Mesenchymal stem cell (in vitro differentiated cells and primary cell): ENCODE measurements around the gene XPO6.
A peak's percentile ranks its signal among the peaks of the same experiment; 100 is the strongest.

Experiments used
- DNase-seq: peaks from one replicate; pipeline ENCODE4 v3.0.0-alpha.2; 2013
- H2AFZ ChIP-seq: one replicate; pipeline ENCODE4 v1.6.1; 2013; ENCODE audit warnings: low read depth, mild to moderate bottlenecking, control low read depth, inconsistent platforms, low read length, moderate library complexity
- H2AK5ac ChIP-seq: 2 replicates; pipeline ENCODE4 v1.6.1; 2013; ENCODE audit warnings: low read length, moderate library complexity, mild to moderate bottlenecking, inconsistent platforms; ENCODE audit not compliant: severe bottlenecking
- H2BK120ac ChIP-seq: one replicate; pipeline ENCODE4 v1.6.1; 2013; ENCODE audit warnings: low read depth, mild to moderate bottlenecking, inconsistent platforms, low read length, moderate library complexity
- H2BK12ac ChIP-seq, 2 experiments: one replicate each; pipeline ENCODE4 v1.6.1; 2013; ENCODE audit warnings: inconsistent platforms in 2 of 2, low read length in 2 of 2, mild to moderate bottlenecking in 2 of 2, moderate library complexity in 2 of 2, control low read depth in 1 of 2
- H2BK15ac ChIP-seq: one replicate; pipeline ENCODE4 v1.6.1; 2013; ENCODE audit warnings: mild to moderate bottlenecking, low read depth, inconsistent platforms; ENCODE audit not compliant: poor library complexity, severe bottlenecking
- H2BK5ac ChIP-seq: 2 replicates; pipeline ENCODE4 v1.6.1; 2013; ENCODE audit warnings: low read depth, mild to moderate bottlenecking, low read length, control low read depth, inconsistent platforms; ENCODE audit not compliant: poor library complexity, severe bottlenecking
- H3K14ac ChIP-seq, 2 experiments: one replicate each; pipeline ENCODE4 v1.6.1; 2013; ENCODE audit warnings: inconsistent platforms in 2 of 2, low read length in 2 of 2, control low read depth in 1 of 2, mild to moderate bottlenecking in 1 of 2, moderate library complexity in 1 of 2
- H3K18ac ChIP-seq, 2 experiments: one replicate each; pipeline ENCODE4 v1.6.1; 2013; ENCODE audit warnings: inconsistent platforms in 2 of 2, low read length in 2 of 2, control low read depth in 1 of 2, low read depth in 1 of 2, mild to moderate bottlenecking in 1 of 2
- H3K23ac ChIP-seq, 2 experiments: one replicate each; pipeline ENCODE4 v1.6.1; 2013; ENCODE audit warnings: inconsistent platforms in 2 of 2, low read length in 2 of 2, mild to moderate bottlenecking in 2 of 2, moderate library complexity in 2 of 2, control low read depth in 1 of 2
- H3K27ac ChIP-seq: 2 replicates; pipeline ENCODE4 v1.5.1; 2013; ENCODE audit warnings: mild to moderate bottlenecking, moderate library complexity, low read length, control low read depth, inconsistent platforms; ENCODE audit not compliant: poor library complexity, severe bottlenecking
- H3K27me3 ChIP-seq, 2 experiments: 2 replicates each; pipeline versions ENCODE4 v1.6.1 to v1.7.0; 2013; ENCODE audit warnings: low read length in 2 of 2, mild to moderate bottlenecking in 2 of 2, moderate library complexity in 2 of 2, control low read depth in 1 of 2, inconsistent platforms in 1 of 2; ENCODE audit not compliant: control insufficient read depth in 1 of 2, insufficient read depth in 1 of 2
- H3K36me3 ChIP-seq, 2 experiments: 2 replicates each; pipeline versions ENCODE4 v1.6.1 to v1.7.0; 2013; ENCODE audit warnings: low read length in 2 of 2, control low read depth in 1 of 2, inconsistent platforms in 1 of 2, low read depth in 1 of 2, mild to moderate bottlenecking in 1 of 2; ENCODE audit not compliant: insufficient read depth in 2 of 2, control insufficient read depth in 1 of 2
- H3K4ac ChIP-seq, 2 experiments: one replicate each; pipeline ENCODE4 v1.6.1; 2013; ENCODE audit warnings: inconsistent platforms in 2 of 2, low read length in 2 of 2, mild to moderate bottlenecking in 2 of 2, moderate library complexity in 2 of 2, control low read depth in 1 of 2, low read depth in 1 of 2
- H3K4me1 ChIP-seq: 2 replicates; pipeline ENCODE4 v1.6.1; 2013; ENCODE audit warnings: low read depth, low read length, control low read depth; ENCODE audit not compliant: control insufficient read depth, insufficient read depth
- H3K4me2 ChIP-seq: 2 replicates; pipeline ENCODE4 v1.6.1; 2013; ENCODE audit warnings: low read length, mild to moderate bottlenecking, inconsistent platforms; ENCODE audit not compliant: poor library complexity, severe bottlenecking
- H3K4me3 ChIP-seq, 2 experiments: 2 replicates each; pipeline versions ENCODE4 v1.5.1 to v1.7.0; 2013; ENCODE audit warnings: low read length in 2 of 2, mild to moderate bottlenecking in 2 of 2, control low read depth in 1 of 2, low read depth in 1 of 2; ENCODE audit not compliant: insufficient read depth in 1 of 2
- H3K79me1 ChIP-seq: replicated peaks from 2 replicates; pipeline ENCODE4 v1.6.1; 2013; ENCODE audit warnings: mild to moderate bottlenecking, control low read depth, low read length, inconsistent platforms; ENCODE audit not compliant: poor library complexity, severe bottlenecking
- H3K9ac ChIP-seq: 2 replicates; pipeline ENCODE4 v1.7.0; 2013; ENCODE audit warnings: mild to moderate bottlenecking, low read length, moderate library complexity
- H3K9me3 ChIP-seq: 2 replicates; pipeline ENCODE4 v1.7.0; 2013; ENCODE audit warnings: mild to moderate bottlenecking, low read length; ENCODE audit not compliant: control insufficient read depth
- H4K8ac ChIP-seq: one replicate; pipeline ENCODE4 v1.6.1; 2013; ENCODE audit warnings: inconsistent platforms, mild to moderate bottlenecking, low read length, moderate library complexity
- H4K91ac ChIP-seq: one replicate; pipeline ENCODE4 v1.6.1; 2013; ENCODE audit warnings: mild to moderate bottlenecking, low read length, inconsistent platforms
- WGBS: methylation state at CpG from one replicate; pipeline ENCODE4 v1.1.7; 2013; ENCODE audit warnings: mixed read lengths; 5-methylcytosine and 5-hydroxymethylcytosine counted together

The XPO6 gene

DNA sequence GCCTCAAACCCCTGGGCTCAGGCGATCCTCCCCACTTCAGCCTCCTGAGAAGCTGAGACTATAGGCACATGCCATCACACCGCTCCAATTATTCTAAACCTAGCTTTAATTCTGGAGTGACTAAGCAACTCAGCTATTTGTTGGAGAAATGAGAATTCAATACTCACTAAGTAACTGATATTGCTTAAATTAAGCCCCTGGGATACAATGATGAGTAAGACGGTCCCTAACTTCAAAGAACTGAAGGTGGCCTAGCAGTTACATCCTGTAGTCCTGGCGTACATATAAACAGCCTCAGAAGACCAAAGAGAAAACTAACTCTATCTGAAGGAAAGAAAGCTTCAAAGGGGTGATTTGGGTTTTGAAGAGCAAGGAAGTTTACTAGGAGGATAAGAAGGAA lies 25.0 kb downstream of the XPO6 start:
- H3K27ac ChIP-seq: no peak overlapping the region
- H3K23ac ChIP-seq: no peak overlapping the region
- no peaks in the 10 kb centered on the region for H3K9me3 ChIP-seq
- DNase-seq: peak; percentile 33
- no peak overlapping the region for H4K8ac ChIP-seq
- H2BK5ac ChIP-seq: no peak overlapping the region
- H2BK12ac ChIP-seq: no peak overlapping the region
- no peak overlapping the region for H3K4me3 ChIP-seq
- H3K14ac ChIP-seq: no peak overlapping the region
- H2AFZ ChIP-seq: no peak overlapping the region
- H2AK5ac ChIP-seq: peak overlapping the region; percentile 39
- no peaks in the 10 kb centered on the region for H3K27me3 ChIP-seq
- WGBS: 100% methylated on average over 2 of the region's 4 CpGs
- H3K18ac ChIP-seq: no peak overlapping the region
- no peak overlapping the region for H3K9ac ChIP-seq
- no peak overlapping the region for H2BK15ac ChIP-seq
- no peak overlapping the region for H4K91ac ChIP-seq
- H3K79me1 ChIP-seq: peaks cover 10% of the 10 kb centered on the region
- peaks cover 7 to 11% of the 10 kb centered on the region in 2 experiments for H3K36me3 ChIP-seq
- H3K4me1 ChIP-seq: peaks cover 8% of the 10 kb centered on the region
- H2BK120ac ChIP-seq: no peak overlapping the region
- H3K4ac ChIP-seq: no peak overlapping the region
- no peak overlapping the region for H3K4me2 ChIP-seq

DNA sequence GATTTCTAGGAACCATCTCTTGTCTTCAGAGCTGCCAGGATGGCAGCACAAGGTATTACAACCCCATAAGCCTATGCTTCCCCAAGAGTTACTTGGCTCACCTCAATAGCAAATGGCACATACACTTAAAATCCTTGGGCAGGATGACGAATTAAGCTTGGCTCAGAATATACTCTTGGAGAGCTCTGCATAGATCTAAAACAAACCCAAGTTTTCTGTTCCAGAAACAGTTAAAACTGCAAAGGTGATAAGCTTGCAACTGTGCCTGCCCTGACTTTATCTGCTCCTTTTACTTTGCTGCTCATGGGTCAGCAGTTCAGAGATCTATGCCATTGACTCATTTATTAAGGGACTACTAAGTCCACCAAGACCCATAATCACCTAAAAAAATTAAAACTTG lies 26.1 kb downstream of the XPO6 start:
- Histone ChIP-seq H2BK15ac (no peak overlapping the region), H3K36me3 (peaks cover 4 to 11% of the 10 kb centered on the region in 2 experiments), H3K23ac (no peak overlapping the region), H3K79me1 (peaks cover 10% of the 10 kb centered on the region), H3K4me2 (no peak overlapping the region), H2AFZ (no peak overlapping the region), H3K9me3 (no peaks in the 10 kb centered on the region), H3K14ac (no peak overlapping the region), H3K27me3 (no peaks in the 10 kb centered on the region), H3K18ac (no peak overlapping the region), H3K4ac (no peak overlapping the region), H3K27ac (no peak overlapping the region), H4K8ac (no peak overlapping the region), H2BK5ac (no peak overlapping the region), H3K4me1 (peaks cover 8% of the 10 kb centered on the region), H4K91ac (no peak overlapping the region), H2BK120ac (no peak overlapping the region), H2AK5ac (peak overlapping the region; percentile 13), H3K4me3 (no peak overlapping the region), H2BK12ac (no peak overlapping the region), H3K9ac (no peak overlapping the region)
- WGBS: 98% methylated on average over 1 of the region's 1 CpG
- no peak for DNase-seq

- H3K36me3 ChIP-seq: peaks cover 4 to 11% of the 10 kb centered on the region in 2 experiments
- no peaks in the 10 kb centered on the region for H3K27me3 ChIP-seq
- H2BK15ac ChIP-seq: no peak overlapping the region
- no peak overlapping the region for H3K14ac ChIP-seq
- no peak overlapping the region for H4K91ac ChIP-seq
- no peak overlapping the region for H3K4me3 ChIP-seq
- no peak for DNase-seq
- no peak overlapping the region for H3K9ac ChIP-seq
- H2BK120ac ChIP-seq: no peak overlapping the region
- no peaks in the 10 kb centered on the region for H3K9me3 ChIP-seq
- no peak overlapping the region for H2AFZ ChIP-seq
- H2AK5ac ChIP-seq: no peak overlapping the region
- H3K4me1 ChIP-seq: peaks cover 10% of the 10 kb centered on the region
- WGBS: 90% methylated on average over 2 of the region's 2 CpGs
- no peak overlapping the region for H3K4me2 ChIP-seq
- no peak overlapping the region for H4K8ac ChIP-seq
- no peak overlapping the region for H3K27ac ChIP-seq
- no peak overlapping the region for H2BK12ac ChIP-seq
- no peak overlapping the region for H3K23ac ChIP-seq
- no peak overlapping the region for H3K4ac ChIP-seq
- H2BK5ac ChIP-seq: no peak overlapping the region
- no peak overlapping the region for H3K18ac ChIP-seq
- H3K79me1 ChIP-seq: peaks cover 9% of the 10 kb centered on the region
Measured at GRCh38 chr16:28184625-28185024, 27.1 kb downstream of the XPO6 start.

GRCh38 chr16:28183930-28184329 lies 27.8 kb downstream of the XPO6 start:
- no peaks in the 10 kb centered on the region for H3K27me3 ChIP-seq
- no peak overlapping the region for H3K23ac ChIP-seq
- no peak overlapping the region for H4K91ac ChIP-seq
- 88% methylated on average over 2 of the region's 4 CpGs for WGBS
- peak overlapping the region in 1 of 2 experiments; percentile 18 for H2BK12ac ChIP-seq
- H3K36me3 ChIP-seq: peaks cover 4 to 8% of the 10 kb centered on the region in 2 experiments
- H2AFZ ChIP-seq: no peak overlapping the region
- H3K4me1 ChIP-seq: peaks cover 8% of the 10 kb centered on the region
- H3K4me3 ChIP-seq: no peak overlapping the region
- no peak overlapping the region for H2BK120ac ChIP-seq
- no peaks in the 10 kb centered on the region for H3K9me3 ChIP-seq
- no peak for DNase-seq
- H4K8ac ChIP-seq: no peak overlapping the region
- no peak overlapping the region for H3K4me2 ChIP-seq
- peaks cover 8% of the 10 kb centered on the region for H3K79me1 ChIP-seq
- no peak overlapping the region for H2AK5ac ChIP-seq
- H2BK5ac ChIP-seq: no peak overlapping the region
- H3K27ac ChIP-seq: no peak overlapping the region
- H2BK15ac ChIP-seq: no peak overlapping the region
- H3K18ac ChIP-seq: no peak overlapping the region
- no peak overlapping the region for H3K14ac ChIP-seq
- H3K9ac ChIP-seq: no peak overlapping the region
- H3K4ac ChIP-seq: peak overlapping the region in 1 of 2 experiments; percentile 21
